ENCODE data around the gene HCN3.

GRCh38 chr1:155263067-155263466 is 14.2 kb upstream of the HCN3 start:
- TF ChIP-seq CREB5 (CRISPR knock-in tag; IDR thresholded peaks at IDR 0.05; ENCODE audit: low read depth) (no peak), ZNF565 (CRISPR knock-in tag; conservative IDR thresholded peaks at IDR 0.05; ENCODE audit: low read depth) (no peak), ARNTL (CRISPR knock-in tag; IDR thresholded peaks at IDR 0.05; ENCODE audit: borderline replicate concordance, low read depth) (no peak), PPARA (CRISPR knock-in tag; IDR thresholded peaks at IDR 0.05; ENCODE audit: borderline replicate concordance) (no peak), ISL1 (CRISPR knock-in tag; IDR thresholded peaks at IDR 0.05) (no peak), RARB (CRISPR knock-in tag; IDR thresholded peaks at IDR 0.05) (no peak), ZFP3 (CRISPR knock-in tag; IDR thresholded peaks at IDR 0.05) (no peak), TCF4 (CRISPR knock-in tag; IDR thresholded peaks at IDR 0.05; ENCODE audit: borderline replicate concordance) (no peak), CSRNP3 (CRISPR knock-in tag; IDR thresholded peaks at IDR 0.05) (no peak), BACH2 (CRISPR knock-in tag; IDR thresholded peaks at IDR 0.05; ENCODE audit: borderline replicate concordance) (no peak), CSDC2 (CRISPR knock-in tag; IDR thresholded peaks at IDR 0.05) (no peak), PATZ1 (CRISPR knock-in tag; IDR thresholded peaks at IDR 0.05; ENCODE audit: borderline replicate concordance) (no peak), TOX (CRISPR knock-in tag; IDR thresholded peaks at IDR 0.05; ENCODE audit: borderline replicate concordance) (no peak)

Measured in SK-N-SH treated with all-trans-retinoic acid at 6 μM for 48 hours (cell line).